Progenitor cell of endocrine pancreas (in vitro differentiated cells): ENCODE measurements around the gene TLE2. TPM values are rescaled to one million over a fixed set of nuclear protein-coding genes. Genes with fewer than 3 reads are reported as not detected.

Experiments
- DNase-seq: peaks from one replicate; pipeline ENCODE4 v3.0.0; 2021; ENCODE audit warnings: low spot score; ENCODE audit not compliant: unreplicated experiment
- H3K27ac Mint-ChIP-seq: 2 replicates; pipeline ENCODE4 v1.8.0; 2021; ENCODE audit warnings: mild to moderate bottlenecking, moderate library complexity, mixed read lengths
- H3K27me3 Mint-ChIP-seq: 2 replicates; pipeline ENCODE4 v1.8.0; 2021; ENCODE audit warnings: mixed read lengths
- H3K36me3 Mint-ChIP-seq: 2 replicates; pipeline ENCODE4 v1.8.0; 2022; ENCODE audit warnings: mixed read lengths; ENCODE audit not compliant: insufficient read depth
- H3K4me1 Mint-ChIP-seq: 2 replicates; pipeline ENCODE4 v1.8.0; 2021; ENCODE audit warnings: low read depth, mixed read lengths
- H3K4me3 Mint-ChIP-seq: 2 replicates; pipeline ENCODE4 v1.8.0; 2021; ENCODE audit warnings: low read depth, mild to moderate bottlenecking, moderate library complexity, mixed read lengths
- H3K9me3 Mint-ChIP-seq: 2 replicates; pipeline ENCODE4 v1.8.0; 2021; ENCODE audit warnings: low read depth, mixed read lengths
- CTCF ChIP-seq: fragments of 200-600 bp; sonication (generic); IDR thresholded peaks from one replicate; pipeline ENCODE4 v1.5.0; 2021; ENCODE audit warnings: antibody characterized with exemption, mild to moderate bottlenecking; ENCODE audit not compliant: unreplicated experiment
- long read RNA-seq: library from polyadenylated mRNA; unstranded; transcript quantifications from one replicate; pipeline ENCODE4 v2.0.0, GENCODE V29; 2020
- total RNA-seq: library from RNA; stranded (reverse); gene quantifications from 2 replicates; pipeline ENCODE4 v1.2.1, GENCODE V29; 2021

Gene TLE2
- total RNA-seq: 147 and 160 TPM in 2 replicates
- long read RNA-seq, partial matches to known transcripts: 5 of 14 reads
- long read RNA-seq, other reads (novel, unspliced or antisense): 9 of 14 reads

GRCh38 chr19:3029065-3029923, at the start of gene TLE2:
Gene TLE2 (minus strand): TSS chr19:3029280. CDS start chr19:3028904, 376 bp downstream.
- TF ChIP-seq CTCF: no peak
- H3K9me3 Mint-ChIP-seq: no peaks in the 10 kb centered on the region
- DNase-seq: no peak
- H3K36me3 Mint-ChIP-seq: no peaks in the 10 kb centered on the region
- H3K4me1 Mint-ChIP-seq: peaks cover 37% of the 10 kb centered on the region
- peak within 1 kb of the TSS; percentile 73 for H3K4me3 Mint-ChIP-seq
- H3K27ac Mint-ChIP-seq: peak within 1 kb of the TSS; percentile 84
- no peaks in the 10 kb centered on the region for H3K27me3 Mint-ChIP-seq

- peak; percentile 73 for DNase-seq
- TF ChIP-seq CTCF: peak; percentile 85
- no peaks in the 10 kb centered on the region for H3K9me3 Mint-ChIP-seq
- H3K27ac Mint-ChIP-seq: no peak overlapping the region
- H3K4me1 Mint-ChIP-seq: peaks cover 3% of the 10 kb centered on the region
- H3K36me3 Mint-ChIP-seq: no peaks in the 10 kb centered on the region
- H3K4me3 Mint-ChIP-seq: no peak overlapping the region
- H3K27me3 Mint-ChIP-seq: no peaks in the 10 kb centered on the region
These were observed 46.7 kb upstream of the TLE2 start for GRCh38 chr19:3075605-3076431.

GRCh38 chr19:3073931-3074595, 45.0 kb upstream of the TLE2 start:
- Mint-ChIP-seq H3K27me3 (no peaks in the 10 kb centered on the region), H3K36me3 (no peaks in the 10 kb centered on the region), H3K4me1 (peaks cover 3% of the 10 kb centered on the region), H3K4me3 (no peak overlapping the region), H3K9me3 (no peaks in the 10 kb centered on the region), H3K27ac (no peak overlapping the region)
- TF ChIP-seq CTCF: no peak
- no peak for DNase-seq

GRCh38 chr19:3073159-3073563, 44.1 kb upstream of the TLE2 start:
- no peak for TF ChIP-seq CTCF
- H3K27me3 Mint-ChIP-seq: no peaks in the 10 kb centered on the region
- H3K36me3 Mint-ChIP-seq: no peaks in the 10 kb centered on the region
- DNase-seq: no peak
- H3K4me3 Mint-ChIP-seq: no peak overlapping the region
- H3K4me1 Mint-ChIP-seq: peaks cover 5% of the 10 kb centered on the region
- no peaks in the 10 kb centered on the region for H3K9me3 Mint-ChIP-seq
- peak overlapping the region; percentile 11 for H3K27ac Mint-ChIP-seq

- no peaks in the 10 kb centered on the region for H3K27me3 Mint-ChIP-seq
These were observed 42.7 kb upstream of the TLE2 start for GRCh38 chr19:3071768-3072167.

More at GRCh38 chr19:3071768-3072167, 42.7 kb upstream of the TLE2 start:
- TF ChIP-seq CTCF: no peak
- no peak overlapping the region for H3K4me3 Mint-ChIP-seq
- no peaks in the 10 kb centered on the region for H3K9me3 Mint-ChIP-seq
- no peak overlapping the region for H3K27ac Mint-ChIP-seq
- H3K4me1 Mint-ChIP-seq: peaks cover 13% of the 10 kb centered on the region
- no peaks in the 10 kb centered on the region for H3K36me3 Mint-ChIP-seq
- DNase-seq: no peak
